Measurements from ENCODE around the gene CEP85L.

CEP85L gene

DNA sequence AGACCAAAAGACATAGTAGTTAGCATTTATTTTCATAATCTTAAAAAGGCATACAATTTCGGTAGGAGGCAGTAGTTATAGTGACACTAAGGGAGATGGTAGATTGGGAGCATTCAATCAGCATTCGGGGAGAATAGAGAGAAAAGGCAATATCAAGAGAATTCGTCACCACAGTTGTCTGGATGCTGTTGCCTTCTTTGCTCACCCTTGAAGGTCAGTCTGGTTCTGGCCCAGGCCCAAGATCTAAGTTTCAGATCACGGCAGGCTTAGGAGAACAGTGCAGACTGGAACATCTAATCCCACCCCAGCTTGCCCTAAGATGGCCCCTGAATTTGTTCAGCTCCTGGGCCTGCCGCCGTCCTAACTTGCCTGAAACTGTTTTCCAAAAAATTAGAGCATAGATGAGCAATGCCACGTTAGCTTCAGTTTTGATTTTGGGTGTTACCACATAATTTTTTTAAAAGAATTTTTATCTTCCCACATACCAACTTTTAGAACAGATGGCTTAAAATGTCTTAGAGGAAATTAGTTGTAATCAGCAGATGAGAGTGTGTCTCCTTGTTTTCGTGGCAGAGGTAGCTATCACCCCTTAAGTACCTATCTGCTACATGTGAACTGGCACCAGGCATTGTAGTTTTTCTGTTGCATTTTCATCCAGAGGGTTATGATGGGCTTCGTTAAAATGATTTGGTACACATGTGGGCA, 8.3 kb upstream of the CEP85L start:
- no peak for DNase-seq

DNA sequence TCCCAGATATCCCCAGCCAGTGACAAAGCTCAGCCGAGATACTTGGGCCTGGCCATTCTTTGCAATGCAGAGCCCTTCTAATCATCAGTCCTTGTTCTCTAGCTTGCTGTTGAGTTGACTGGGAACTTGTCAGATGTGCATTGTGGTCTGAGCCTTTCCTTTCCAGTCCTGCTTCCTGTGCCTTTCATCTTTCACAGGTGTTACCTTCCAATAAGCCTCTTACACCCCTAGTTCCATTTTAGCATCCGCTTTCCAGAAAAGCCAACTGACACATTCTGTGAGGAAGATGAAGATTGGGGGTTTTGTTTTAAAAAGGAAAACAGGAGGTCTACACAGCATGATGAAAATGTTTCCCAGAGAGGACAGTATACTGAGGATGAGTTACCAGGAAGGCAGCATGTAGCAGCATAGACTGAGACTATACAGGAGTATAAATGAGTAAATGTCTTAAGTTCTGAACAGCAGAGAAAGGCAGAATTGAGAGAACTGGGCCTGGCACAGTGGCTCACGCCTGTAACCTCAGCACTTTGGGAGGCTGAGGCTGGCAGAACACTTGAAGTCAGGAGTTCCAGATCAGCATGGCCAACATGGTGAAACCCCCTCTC, 5.6 kb upstream of the CEP85L start:
- DNase-seq, result no peak

GRCh38 chr6:118652051-118652615, 742 bp upstream of the CEP85L start:
- DNase-seq, result no peak

DNA sequence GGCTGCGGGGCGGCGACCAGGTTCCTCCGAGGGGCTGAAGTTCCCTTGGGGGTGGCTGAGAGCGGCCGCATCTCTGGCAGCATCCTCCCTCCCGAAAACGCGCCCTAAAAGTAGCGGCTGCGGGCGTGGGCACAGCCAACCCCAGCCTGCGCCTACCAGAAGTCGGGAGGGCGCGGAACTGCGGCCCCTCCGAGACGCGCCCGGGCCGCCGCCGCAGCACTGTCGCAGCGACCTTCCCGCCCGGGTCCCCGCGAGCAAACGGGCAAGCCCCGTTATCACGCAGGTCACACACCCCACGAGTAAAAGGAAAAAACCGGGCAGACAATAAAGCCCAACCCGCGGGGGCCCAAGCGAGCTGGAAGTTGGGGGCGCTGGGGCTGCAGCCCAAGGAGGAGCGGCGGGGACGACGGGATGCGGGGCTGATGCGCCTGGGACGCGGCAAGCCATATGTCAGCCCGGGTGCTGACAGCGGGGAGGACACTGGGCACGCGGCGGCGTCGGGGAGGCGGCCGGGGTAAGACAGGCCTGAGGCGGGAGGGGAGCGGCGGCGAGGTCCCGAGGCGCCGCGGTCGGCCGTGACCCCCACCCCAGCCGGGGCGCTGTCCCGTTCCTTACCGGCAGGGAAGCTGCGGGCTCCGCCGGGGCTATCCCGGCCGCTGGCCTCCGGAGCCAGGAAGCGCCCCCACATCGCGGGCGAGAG, 659 bp downstream of the CEP85L start:
- peak; percentile 46 to 47 for DNase-seq

- peak; percentile 47 to 48 for DNase-seq
These were observed 1.3 kb downstream of the CEP85L start for GRCh38 chr6:118649918-118650581.

DNA sequence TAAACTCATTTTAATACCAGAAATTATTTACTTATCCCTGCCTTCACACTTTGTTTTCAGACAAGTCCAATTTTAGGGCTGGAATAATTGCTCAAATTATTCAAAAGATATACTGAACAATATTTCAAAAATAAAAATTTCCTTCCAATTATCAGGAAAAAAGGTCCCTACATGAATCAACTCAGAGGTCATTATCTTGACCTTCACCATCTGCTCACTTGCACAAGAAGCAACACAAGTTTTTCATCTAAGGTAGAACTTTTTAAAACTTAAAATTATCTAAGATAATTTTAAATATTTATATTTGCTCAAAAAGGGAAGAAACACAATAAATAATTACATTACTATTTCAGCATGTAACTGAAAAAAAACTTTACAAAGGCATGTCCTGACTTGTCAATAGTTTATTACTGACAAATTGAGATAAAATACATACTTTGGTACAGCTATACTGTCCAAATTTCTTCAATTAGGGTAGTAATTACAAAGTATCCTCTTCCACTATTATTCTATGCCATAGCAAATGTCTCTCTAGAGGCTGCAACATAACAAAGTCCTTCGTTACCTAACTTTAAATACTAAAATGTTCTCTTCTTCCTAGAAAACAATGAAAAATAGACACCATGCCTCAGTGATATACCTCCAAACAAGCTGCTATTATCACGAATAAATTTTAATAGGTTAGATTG, 2.4 kb downstream of the CEP85L start:
- DNase-seq, result no peak

GRCh38 chr6:118646977-118647376, 4.4 kb downstream of the CEP85L start:
- DNase-seq, result no peak

DNA sequence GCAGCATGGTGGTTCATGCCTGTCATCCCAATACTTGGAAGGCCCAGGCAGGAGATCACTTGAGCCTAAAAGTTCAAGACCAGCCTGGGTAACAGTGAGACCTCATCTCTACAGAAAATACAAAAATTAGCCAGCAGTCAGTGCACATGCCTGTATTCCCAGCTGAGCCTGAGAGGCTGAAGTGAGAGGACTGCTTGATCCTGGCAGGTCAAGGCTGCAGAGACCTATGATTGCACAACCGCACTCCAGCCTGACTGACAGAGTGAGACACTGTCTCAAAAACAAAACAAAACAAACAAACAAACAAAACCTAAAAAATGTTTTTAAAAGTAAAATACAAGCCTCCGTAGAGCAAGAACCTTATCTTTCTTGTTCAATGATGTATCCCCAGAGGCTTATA, 6.0 kb downstream of the CEP85L start:
- no peak for DNase-seq

DNA sequence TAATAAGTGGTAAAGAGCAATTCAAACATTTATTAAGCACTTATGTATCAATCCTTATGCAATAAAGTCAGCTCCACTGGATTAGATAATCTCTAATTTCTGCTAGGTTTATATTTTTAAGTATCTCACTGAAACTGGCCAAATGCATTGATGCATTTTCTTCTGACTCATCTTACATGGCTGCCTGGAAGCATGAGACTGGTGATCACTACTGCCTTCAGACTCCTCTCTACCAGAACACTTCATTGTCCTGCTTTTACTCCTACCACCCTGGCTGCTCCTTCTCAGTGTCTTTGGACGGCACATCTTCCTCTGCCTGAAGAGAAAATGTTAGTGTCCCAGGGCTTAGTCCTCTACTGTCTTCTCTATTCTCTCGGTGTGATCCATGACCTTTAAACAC, 7.4 kb downstream of the CEP85L start:
- DNase-seq, result no peak

GRCh38 chr6:118641042-118641441, 10.3 kb downstream of the CEP85L start:
- no peak for DNase-seq

- DNase-seq, result peak in 1 of 2 experiments; percentile 4
These were observed 12.1 kb downstream of the CEP85L start for GRCh38 chr6:118639054-118639964.

DNA sequence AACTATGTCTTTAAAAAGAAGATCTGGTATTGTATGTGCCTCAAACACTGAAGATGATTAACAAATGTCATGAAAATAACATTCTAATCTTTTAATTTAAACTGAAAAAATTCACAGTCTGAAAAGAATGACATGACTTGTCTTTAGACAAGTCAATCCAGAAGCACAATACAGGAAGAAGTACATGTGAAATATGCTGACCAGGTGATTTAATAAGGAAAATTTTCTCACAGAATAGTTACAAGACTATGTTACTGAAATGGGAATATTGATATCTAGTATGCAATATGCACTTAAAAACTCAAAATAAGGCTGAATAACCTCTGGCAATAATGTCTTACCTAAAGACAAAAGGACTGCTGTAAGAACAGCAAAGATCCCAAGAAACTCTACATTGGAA, 13.1 kb downstream of the CEP85L start:
- no peak for DNase-seq

- no peak for DNase-seq
These were observed 15.3 kb downstream of the CEP85L start for GRCh38 chr6:118635909-118636735.

- no peak for DNase-seq
These were observed 19.0 kb downstream of the CEP85L start for GRCh38 chr6:118632359-118632758.

DNA sequence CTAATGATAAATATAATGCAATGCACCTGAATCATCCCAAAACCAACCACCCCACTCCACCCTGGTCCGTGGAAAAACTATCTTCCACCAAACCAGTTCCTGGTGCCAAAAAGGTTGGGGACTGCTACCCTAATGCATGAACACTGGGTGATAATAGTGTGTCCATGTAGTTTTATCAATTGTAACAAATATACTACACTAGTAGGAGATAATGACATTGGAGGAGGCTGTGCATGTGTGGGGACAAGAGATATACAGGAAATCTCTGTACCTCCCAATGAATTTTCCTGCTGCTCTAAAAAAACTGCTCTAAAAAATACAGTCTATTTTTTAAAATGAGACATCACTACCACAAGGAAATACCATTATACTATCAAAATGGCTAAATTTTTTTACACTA, 20.5 kb downstream of the CEP85L start:
- no peak for DNase-seq

- no peak for DNase-seq
These were observed 21.3 kb downstream of the CEP85L start for GRCh38 chr6:118630067-118630466.

- DNase-seq, result no peak
These were observed 23.7 kb downstream of the CEP85L start for GRCh38 chr6:118627724-118628123.

GRCh38 chr6:118625833-118626232, 25.6 kb downstream of the CEP85L start:
- DNase-seq, result no peak

DNA sequence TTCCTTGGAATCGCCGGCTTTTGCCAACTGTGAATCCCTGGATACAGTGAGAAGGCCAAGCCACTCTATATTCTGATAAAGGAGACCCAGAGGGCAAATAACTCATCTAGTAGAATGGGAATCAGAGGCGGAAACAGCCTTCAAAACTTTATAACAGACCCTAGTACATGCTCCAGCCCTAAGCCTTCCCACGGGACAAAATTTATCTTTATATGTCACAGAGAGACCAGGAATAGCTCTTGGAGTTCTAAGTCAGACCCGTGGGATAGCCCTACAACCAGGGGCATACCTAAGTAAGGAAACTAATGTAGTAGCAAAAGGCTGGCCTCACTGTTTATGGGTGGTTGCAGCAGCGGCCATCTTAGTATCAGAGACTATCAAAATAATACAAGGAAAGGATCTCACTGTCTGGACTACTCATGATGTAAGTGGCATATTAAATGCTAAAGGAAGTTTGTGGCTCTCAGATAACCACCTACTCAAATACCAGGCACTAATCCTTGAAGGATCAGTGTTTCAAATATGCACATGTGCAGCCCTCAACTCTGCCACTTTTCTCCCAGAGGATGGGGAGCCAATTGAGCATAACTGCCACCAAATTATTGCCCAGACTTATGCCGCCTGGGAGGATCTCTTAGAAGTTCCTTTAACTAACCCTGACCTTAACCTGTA, 29.5 kb downstream of the CEP85L start:
- no peak for DNase-seq

- DNase-seq, result no peak
These were observed 31.2 kb downstream of the CEP85L start for GRCh38 chr6:118620202-118620601.

All from Kasumi-1 (cell line).